Lower lobe of right lung (tissue), 2 donors: ENCODE results near the gene TAB3. TPM values are rescaled to one million over a fixed set of nuclear protein-coding genes. Genes with fewer than 3 reads are reported as not detected.

Source experiments
- ATAC-seq, 2 donors: fragments of 200-7000 bp; cut with Tn5 transposase; one replicate each; pipeline ENCODE4 v1.9.1; 2020 to 2022; ENCODE audit warnings: mild to moderate bottlenecking in 2 of 2, moderate library complexity in 2 of 2
- DNase-seq: peaks from one replicate; pipeline ENCODE4 v3.0.0-alpha.2; 2020
- H3K27ac ChIP-seq: fragments of 200-600 bp; one replicate; pipeline ENCODE4 v1.8.0; 2022
- H3K27me3 ChIP-seq: fragments of 200-600 bp; one replicate; pipeline ENCODE4 v1.8.0; 2022; ENCODE audit warnings: low read depth
- H3K36me3 ChIP-seq: fragments of 200-600 bp; one replicate; pipeline ENCODE4 v1.8.0; 2022; ENCODE audit warnings: mild to moderate bottlenecking
- H3K4me1 ChIP-seq: fragments of 200-600 bp; one replicate; pipeline ENCODE4 v1.8.0; 2022
- H3K4me3 ChIP-seq: fragments of 200-600 bp; one replicate; pipeline ENCODE4 v1.8.0; 2022; ENCODE audit warnings: mild to moderate bottlenecking
- H3K9me3 ChIP-seq: fragments of 200-600 bp; one replicate; pipeline ENCODE4 v1.8.0; 2022
- CTCF ChIP-seq: fragments of 200-600 bp; IDR thresholded peaks from one replicate; pipeline ENCODE4 v1.8.0; 2022; ENCODE audit warnings: antibody characterized with exemption, mild to moderate bottlenecking
- intact Hi-C: fragments of 100-400 bp; cut with DNase I; formaldehyde crosslinking; loops from one replicate; pipeline ENCODE4 v1.11.0; 2022
- total RNA-seq: library from RNA; stranded (reverse); fragmentation: NEBNext Ultra II Directional; extraction: Animal tissue kit (Norgen Biotek cat#: 25700); gene quantifications from one replicate; pipeline ENCODE4 v1.2.1, GENCODE V29; 2021
- donor health status: DM: no; HTN: yes; CAD: no; lungs with severe emphysema.

The TAB3 gene
- total RNA-seq, 1 donor from 2014 or later, result 23.3 TPM

- Histone ChIP-seq H3K9me3 (no peaks in the 10 kb centered on the region), H3K27ac (no peak overlapping the region), H3K36me3 (no peaks in the 10 kb centered on the region), H3K27me3 (no peaks in the 10 kb centered on the region), H3K4me1 (no peaks in the 10 kb centered on the region), H3K4me3 (no peak overlapping the region)
- no peak for TF ChIP-seq CTCF
- ATAC-seq, result no peak
- no peak for DNase-seq
- intact Hi-C loops, result no loop called here
These were observed 67.9 kb downstream of the TAB3 start for GRCh38 chrX:30821116-30821515.

GRCh38 chrX:30819080-30819479 lies 70.0 kb downstream of the TAB3 start:
- H3K27me3 ChIP-seq, result no peaks in the 10 kb centered on the region
- H3K9me3 ChIP-seq, result no peaks in the 10 kb centered on the region
- ATAC-seq, result no peak
- intact Hi-C loops, result no loop called here
- no peak for TF ChIP-seq CTCF
- no peaks in the 10 kb centered on the region for H3K36me3 ChIP-seq
- no peak for DNase-seq
- no peak overlapping the region for H3K4me3 ChIP-seq
- no peak overlapping the region for H3K27ac ChIP-seq
- H3K4me1 ChIP-seq, result no peaks in the 10 kb centered on the region

- Histone ChIP-seq H3K4me1 (no peaks in the 10 kb centered on the region), H3K27ac (no peak overlapping the region), H3K9me3 (no peaks in the 10 kb centered on the region), H3K4me3 (no peak overlapping the region), H3K36me3 (no peaks in the 10 kb centered on the region), H3K27me3 (no peaks in the 10 kb centered on the region)
- ATAC-seq (no peak), DNase-seq (no peak)
- TF ChIP-seq CTCF, result no peak
- intact Hi-C loops, result no loop called here
These were observed 73.0 kb downstream of the TAB3 start for GRCh38 chrX:30816079-30816478.

- Histone ChIP-seq H3K4me1 (no peaks in the 10 kb centered on the region), H3K9me3 (no peaks in the 10 kb centered on the region), H3K36me3 (no peaks in the 10 kb centered on the region), H3K4me3 (no peak overlapping the region), H3K27ac (no peak overlapping the region), H3K27me3 (no peaks in the 10 kb centered on the region)
- DNase-seq, result no peak
- intact Hi-C loops, result no loop called here
- TF ChIP-seq CTCF, result no peak
- no peak for ATAC-seq
These were observed 74.1 kb downstream of the TAB3 start for GRCh38 chrX:30814978-30815377.

- no peak for TF ChIP-seq CTCF
- Histone ChIP-seq H3K27ac (no peak overlapping the region), H3K4me1 (no peaks in the 10 kb centered on the region), H3K9me3 (no peaks in the 10 kb centered on the region), H3K27me3 (no peaks in the 10 kb centered on the region), H3K36me3 (no peaks in the 10 kb centered on the region), H3K4me3 (no peak overlapping the region)
- ATAC-seq (no peak), DNase-seq (no peak)
- intact Hi-C loops, result no loop called here
These were observed 76.7 kb downstream of the TAB3 start for GRCh38 chrX:30812326-30812725.

GRCh38 chrX:30806187-30806728 lies 82.8 kb downstream of the TAB3 start:
- DNase-seq (no peak), ATAC-seq (no peak)
- no peaks in the 10 kb centered on the region for H3K27me3 ChIP-seq
- TF ChIP-seq CTCF, result no peak
- H3K9me3 ChIP-seq, result no peaks in the 10 kb centered on the region
- H3K4me3 ChIP-seq, result no peak overlapping the region
- H3K27ac ChIP-seq, result no peak overlapping the region
- no peaks in the 10 kb centered on the region for H3K4me1 ChIP-seq
- intact Hi-C loops, result no loop called here
- H3K36me3 ChIP-seq, result no peaks in the 10 kb centered on the region
